ENCODE data around the gene CAT. TPM values are rescaled to one million over a fixed set of nuclear protein-coding genes. Genes with fewer than 3 reads are reported as not detected.

CAT gene
- total RNA-seq, 4 donors from 2014 or later, result 232 to 609 (median 451) TPM

DNA sequence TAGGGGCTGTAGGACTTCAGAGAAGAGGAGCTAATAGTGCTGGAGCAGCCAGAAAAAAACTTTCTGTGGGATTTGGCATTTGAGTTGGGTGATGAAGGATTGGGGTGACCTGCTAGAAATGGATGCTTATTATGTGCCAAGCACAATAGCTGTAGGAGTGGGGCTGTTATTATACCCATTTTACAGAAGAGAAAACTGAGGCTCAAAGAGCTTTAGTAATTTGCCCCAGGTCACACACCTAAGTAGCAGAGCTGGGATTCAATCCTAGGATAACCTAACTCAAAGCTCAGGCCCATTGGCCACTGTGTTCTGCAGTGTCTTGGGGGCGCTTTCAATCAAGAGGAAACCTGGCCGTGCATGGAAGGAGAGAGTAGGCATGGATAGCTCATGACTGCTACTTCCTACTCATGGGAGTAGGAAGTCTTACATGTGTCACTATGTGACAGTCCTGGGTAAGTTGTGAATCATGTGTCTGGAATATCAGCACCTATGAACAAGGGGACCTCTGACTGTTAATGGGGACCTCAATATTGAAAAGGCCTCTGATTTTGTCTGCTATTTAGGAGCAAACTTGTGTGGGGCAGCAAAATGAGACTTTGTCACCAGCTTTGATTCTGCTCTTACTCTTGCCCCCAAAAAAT, 81.0 kb downstream of the CAT start:
- 88 to 92% methylated on average over 2 of the region's 2 CpGs for WGBS, 2 donors
- intact Hi-C loops (cut with DNase I), result no loop called here

DNA sequence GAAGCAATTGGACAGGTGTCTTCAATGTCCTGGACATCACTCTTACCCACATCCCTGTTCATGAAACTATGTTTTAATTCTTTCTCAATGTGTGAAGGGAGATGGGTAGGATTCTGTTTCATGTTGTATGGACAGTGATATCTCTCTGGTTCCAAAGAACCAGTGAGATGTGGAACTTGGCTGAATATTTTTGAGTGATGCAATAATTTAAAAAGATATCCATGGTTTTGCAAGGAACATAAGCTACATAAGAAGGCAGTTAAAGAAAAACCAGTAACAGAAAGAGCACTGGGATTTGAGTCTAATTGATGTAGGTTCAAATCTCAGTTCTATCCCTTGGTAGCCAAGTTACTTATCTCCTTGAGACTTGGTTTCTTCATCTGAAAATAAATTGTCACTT, 82.5 kb downstream of the CAT start:
- Histone ChIP-seq H3K27ac (no peak overlapping the region), H3K27me3 (no peaks in the 10 kb centered on the region), H3K36me3 (no peaks in the 10 kb centered on the region), H3K4me1 (peaks cover 0 to 7% of the 10 kb centered on the region in 2 donors), H3K9me3 (no peaks in the 10 kb centered on the region), H3K4me3 (replicated peaks in 1 of 3) (no peak overlapping the region)
- no peak for DNase-seq
- intact Hi-C loops (cut with DNase I), result no loop called here
- no peak for TF ChIP-seq POLR2A (IDR thresholded peaks at IDR 0.05)
- TF ChIP-seq, protein P1, sequence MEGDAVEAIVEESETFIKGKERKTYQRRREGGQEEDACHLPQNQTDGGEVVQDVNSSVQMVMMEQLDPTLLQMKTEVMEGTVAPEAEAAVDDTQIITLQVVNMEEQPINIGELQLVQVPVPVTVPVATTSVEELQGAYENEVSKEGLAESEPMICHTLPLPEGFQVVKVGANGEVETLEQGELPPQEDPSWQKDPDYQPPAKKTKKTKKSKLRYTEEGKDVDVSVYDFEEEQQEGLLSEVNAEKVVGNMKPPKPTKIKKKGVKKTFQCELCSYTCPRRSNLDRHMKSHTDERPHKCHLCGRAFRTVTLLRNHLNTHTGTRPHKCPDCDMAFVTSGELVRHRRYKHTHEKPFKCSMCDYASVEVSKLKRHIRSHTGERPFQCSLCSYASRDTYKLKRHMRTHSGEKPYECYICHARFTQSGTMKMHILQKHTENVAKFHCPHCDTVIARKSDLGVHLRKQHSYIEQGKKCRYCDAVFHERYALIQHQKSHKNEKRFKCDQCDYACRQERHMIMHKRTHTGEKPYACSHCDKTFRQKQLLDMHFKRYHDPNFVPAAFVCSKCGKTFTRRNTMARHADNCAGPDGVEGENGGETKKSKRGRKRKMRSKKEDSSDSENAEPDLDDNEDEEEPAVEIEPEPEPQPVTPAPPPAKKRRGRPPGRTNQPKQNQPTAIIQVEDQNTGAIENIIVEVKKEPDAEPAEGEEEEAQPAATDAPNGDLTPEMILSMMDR (IDR thresholded peaks at IDR 0.05), result no peak

More for the DNA sequence above, 81.0 kb downstream of the CAT start:
- H3K36me3 ChIP-seq, result no peaks in the 10 kb centered on the region
- no peak overlapping the region for H3K4me3 ChIP-seq (replicated peaks in 1 of 3)
- peaks cover 0 to 7% of the 10 kb centered on the region in 2 donors for H3K4me1 ChIP-seq
- TF ChIP-seq, protein P1 (IDR thresholded peaks at IDR 0.05), result no peak
- no peak for TF ChIP-seq POLR2A (IDR thresholded peaks at IDR 0.05)
- no peak overlapping the region for H3K27ac ChIP-seq
- no peaks in the 10 kb centered on the region for H3K27me3 ChIP-seq
- no peaks in the 10 kb centered on the region for H3K9me3 ChIP-seq
- DNase-seq, result no peak

Small RNA genes lying within 50 kb of the gene (small RNA-seq; reads per million reads assigned to genes)
- not detected for gene AL035079.1

Other genes with a start within 250 kb of the CAT start
- 1 to 10 TPM; 1.2 to 5.0 (median 3.3) TPM for gene ABTB2, start 80.9 kb upstream of the CAT start, total RNA-seq
- not detected for gene ELF5, start 74.9 kb downstream of the CAT start, total RNA-seq
- gene EHF, start 182.2 kb downstream of the CAT start, total RNA-seq, result 10 to 100 TPM in 2 of 4 donors, 1 to 10 TPM in 2; 3.8 to 13.9 (median 8.1) TPM

All from thyroid gland (tissue), 4 donors.